HG02678 (cell line): ENCODE data around the gene PLCG1.

Source experiments
- ATAC-seq: cut with Tn5 transposase; IDR thresholded peaks from one replicate; pipeline ENCODE4 v1.9.1; 2021; ENCODE audit warnings: mild to moderate bottlenecking, moderate library complexity; ENCODE audit not compliant: unreplicated experiment

PLCG1 gene

DNA sequence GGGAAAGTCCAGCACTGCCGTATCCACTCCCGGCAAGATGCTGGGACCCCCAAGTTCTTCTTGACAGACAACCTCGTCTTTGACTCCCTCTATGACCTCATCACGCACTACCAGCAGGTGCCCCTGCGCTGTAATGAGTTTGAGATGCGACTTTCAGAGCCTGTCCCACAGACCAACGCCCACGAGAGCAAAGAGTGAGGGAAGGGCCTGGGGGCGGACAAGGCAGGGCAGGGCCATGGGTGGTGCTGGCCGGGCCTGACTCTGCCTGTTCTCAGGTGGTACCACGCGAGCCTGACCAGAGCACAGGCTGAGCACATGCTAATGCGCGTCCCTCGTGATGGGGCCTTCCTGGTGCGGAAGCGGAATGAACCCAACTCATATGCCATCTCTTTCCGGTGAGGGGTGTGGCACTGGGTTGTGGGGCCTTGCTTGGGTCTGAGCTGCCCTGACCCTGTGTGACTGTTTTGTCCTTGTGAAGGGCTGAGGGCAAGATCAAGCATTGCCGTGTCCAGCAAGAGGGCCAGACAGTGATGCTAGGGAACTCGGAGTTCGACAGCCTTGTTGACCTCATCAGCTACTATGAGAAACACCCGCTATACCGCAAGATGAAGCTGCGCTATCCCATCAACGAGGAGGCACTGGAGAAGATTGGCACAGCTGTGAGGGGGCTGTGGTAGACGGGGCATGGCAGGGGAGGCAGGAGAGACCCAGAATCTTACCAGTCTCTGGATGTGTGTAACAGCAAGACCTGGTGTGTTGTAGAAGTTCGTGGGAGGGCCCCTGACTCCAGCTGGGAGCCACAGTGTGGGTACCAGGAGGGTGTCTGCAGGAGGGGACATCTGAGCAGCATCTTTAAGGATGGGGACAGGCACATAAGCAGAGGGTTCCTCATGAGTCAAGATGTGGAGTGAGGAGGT is 29.1 kb downstream of the PLCG1 start:
- ATAC-seq, result no peak

DNA sequence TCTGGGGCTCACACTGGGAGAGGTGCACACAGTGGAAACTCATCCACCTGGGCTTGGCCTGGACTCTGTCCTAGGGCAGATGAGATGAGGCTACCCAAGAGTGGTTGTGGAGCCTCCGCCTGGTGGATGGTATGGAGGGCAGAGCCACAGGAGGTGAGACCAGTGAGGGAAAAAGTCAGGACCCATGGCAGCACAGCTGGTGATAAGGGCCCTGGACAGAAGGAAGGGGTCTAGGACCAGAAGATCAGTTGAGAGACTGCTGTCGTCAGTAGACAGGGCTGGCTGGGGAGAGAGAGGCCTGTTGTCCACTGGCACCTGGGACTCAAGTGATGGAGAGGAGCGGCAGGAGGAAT is 29.8 kb downstream of the PLCG1 start:
- no peak for ATAC-seq

DNA sequence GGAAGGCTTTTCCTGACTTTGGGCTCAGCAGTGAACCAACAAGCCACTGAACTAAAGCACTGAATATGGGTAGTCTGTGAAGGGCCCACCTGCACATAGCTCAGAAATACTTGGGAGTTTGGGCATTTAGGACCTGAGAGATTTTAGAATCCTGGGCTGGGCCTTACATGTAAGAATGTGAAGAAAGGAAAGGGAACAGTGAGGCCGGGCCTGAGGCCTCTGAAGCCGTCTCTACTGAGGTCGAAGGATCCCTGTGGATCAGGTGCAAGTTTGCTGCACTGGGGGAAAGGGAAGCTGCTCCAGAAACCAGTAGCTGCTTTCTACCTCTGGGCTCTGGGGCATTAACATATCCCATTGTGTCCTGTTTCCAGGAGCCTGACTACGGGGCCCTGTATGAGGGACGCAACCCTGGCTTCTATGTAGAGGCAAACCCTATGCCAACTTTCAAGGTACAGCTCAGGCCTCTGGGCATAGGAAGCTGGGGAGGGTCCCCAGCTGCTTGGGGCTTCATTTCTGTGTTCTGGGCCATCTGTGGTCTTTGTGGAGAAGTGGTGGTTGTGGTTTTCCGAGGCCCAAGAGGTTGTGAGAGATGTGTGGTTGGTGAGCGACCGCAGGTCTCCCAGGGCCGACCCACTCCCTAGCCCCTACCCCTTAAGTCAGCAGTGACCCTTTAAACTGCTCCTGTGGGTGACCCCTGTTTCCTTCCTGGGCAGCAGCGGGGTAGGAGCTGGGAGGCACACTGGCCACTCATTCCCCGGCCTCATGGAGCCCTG is 30.3 kb downstream of the PLCG1 start:
- peak; percentile 79 for ATAC-seq

DNA sequence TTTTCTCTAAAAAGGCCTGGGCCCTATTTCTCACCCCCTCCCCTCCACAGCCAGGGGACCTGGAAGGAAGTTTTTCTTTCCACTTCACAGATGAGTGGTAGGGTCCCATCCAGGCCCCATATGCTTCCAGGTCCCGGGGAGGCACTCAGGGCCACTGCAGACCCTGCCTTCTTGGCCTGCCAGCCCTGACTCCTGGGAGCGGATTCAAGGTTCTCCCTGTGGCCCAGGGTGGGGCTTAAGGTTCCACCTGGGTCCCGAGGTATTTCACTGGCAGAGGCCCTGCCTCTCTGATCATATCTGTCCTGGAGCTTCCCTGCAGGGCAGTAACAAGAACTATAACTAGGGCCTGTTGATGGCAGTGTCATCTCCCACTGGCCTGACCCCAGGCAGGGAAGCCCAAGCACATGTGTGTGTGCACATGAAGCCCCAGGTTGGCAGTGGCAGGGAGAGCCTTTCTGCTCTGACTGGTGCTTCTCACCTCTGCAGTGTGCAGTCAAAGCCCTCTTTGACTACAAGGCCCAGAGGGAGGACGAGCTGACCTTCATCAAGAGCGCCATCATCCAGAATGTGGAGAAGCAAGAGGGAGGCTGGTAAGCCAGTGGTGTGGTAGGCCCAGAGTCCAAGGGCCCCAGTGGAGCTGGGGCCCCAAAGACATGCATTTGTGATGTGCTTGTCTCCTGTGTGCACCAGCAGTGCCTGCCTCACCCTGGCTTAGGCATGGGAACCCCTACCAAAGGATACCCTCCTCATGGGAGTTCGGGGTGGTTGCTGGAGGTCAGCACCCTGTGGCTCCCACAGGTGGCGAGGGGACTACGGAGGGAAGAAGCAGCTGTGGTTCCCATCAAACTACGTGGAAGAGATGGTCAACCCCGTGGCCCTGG is 31.2 kb downstream of the PLCG1 start:
- ATAC-seq, result no peak

DNA sequence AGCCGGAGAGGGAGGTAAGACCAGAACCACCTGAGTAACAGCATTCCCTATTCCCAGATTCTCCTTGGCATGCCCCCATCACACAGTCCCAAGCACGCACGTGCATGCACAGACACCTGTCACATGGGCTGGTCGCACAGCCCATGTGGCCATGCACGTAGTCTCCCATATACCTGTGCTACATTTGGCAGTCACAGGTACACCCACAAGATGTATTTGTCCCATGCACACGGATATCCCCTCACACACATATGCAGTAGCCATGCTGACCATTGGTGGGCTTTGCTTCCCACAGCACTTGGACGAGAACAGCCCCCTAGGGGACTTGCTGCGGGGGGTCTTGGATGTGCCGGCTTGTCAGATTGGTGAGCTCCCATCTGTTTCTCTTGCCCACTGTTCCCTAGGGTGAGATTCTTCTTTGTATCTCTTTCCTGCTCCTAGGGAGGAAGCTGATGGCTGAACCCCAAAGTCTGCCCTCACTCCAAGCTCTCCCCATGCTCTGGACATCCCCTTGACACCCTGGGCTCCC is 31.9 kb downstream of the PLCG1 start:
- no peak for ATAC-seq

DNA sequence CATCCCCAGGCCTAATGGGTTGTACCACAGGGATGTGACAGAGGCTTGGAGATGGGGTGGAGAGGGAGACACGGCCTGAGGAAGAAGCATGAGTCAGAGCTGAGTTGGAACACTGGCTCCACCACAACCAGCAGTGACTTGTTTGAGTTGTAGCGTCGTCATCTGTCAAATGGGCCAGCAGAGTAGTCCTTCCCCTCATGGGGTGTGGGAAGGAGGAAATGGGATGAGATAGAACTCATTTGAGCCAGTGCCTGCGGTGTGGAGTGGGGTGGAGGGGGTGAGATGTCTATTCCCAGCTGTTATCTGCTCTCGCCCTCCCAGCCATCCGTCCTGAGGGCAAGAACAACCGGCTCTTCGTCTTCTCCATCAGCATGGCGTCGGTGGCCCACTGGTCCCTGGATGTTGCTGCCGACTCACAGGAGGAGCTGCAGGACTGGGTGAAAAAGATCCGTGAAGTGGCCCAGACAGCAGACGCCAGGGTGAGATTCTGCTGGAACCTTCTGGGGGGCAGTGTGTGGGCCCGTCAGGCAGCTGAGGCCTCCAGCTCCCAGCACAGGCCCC is 32.5 kb downstream of the PLCG1 start:
- ATAC-seq, result no peak

DNA sequence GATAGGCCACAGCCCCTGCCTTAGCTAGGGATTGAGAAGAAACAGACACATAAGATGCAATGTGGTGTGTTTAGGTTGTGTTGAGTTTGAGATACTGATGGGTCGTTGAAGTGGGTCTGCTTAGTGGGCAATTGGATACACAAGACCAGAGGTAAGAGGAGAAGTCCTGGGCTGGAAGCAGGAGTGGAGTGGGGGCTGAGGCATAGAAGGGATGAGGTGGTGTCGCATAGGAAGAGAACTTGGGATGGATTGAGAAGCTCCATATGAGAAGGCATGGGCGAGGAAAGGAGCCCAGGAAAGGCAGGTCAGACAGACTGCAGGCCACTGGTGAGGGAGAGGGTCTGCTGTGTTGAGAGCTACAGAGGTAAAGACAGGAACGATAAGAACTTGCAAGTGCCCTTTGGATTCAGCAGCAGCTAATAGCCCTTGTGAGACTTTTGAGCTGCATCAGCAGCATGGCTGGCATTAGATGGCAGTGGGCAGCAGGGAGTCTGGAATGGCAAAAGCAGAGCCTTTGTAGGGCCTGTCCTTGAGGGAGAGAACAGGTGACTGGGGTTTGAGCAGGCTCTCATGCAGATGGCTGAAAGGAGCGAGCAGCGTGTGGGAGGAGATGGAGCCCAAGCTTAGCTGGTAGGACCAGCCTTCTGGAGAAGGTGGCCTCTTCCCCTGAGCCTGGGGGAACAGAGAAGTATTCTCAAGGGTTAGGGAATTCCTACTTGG is 33.2 kb downstream of the PLCG1 start:
- ATAC-seq, result no peak

DNA sequence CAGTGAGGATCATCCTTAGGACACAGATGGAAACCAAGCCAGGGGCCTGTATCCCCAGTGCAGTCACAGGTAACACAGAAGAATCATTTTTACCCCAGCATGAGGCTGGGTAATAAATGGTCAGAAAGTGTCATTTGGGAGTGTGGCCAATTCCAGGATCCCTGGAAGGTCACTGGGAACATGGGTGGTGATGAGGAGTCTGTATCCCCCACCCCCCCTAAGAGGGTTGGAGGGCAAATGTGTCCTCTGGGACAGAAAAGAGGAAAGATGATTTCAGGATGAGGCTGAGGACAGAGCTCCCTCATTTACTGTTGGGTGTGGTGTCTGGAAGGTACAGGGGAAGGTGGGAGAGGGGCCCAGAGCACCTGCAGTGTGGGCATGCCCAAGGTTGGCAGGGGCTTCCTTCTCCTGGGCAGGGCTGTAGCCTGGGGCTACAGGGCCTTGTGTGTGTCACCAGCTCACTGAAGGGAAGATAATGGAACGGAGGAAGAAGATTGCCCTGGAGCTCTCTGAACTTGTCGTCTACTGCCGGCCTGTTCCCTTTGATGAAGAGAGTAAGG is 34.5 kb downstream of the PLCG1 start:
- no peak for ATAC-seq

DNA sequence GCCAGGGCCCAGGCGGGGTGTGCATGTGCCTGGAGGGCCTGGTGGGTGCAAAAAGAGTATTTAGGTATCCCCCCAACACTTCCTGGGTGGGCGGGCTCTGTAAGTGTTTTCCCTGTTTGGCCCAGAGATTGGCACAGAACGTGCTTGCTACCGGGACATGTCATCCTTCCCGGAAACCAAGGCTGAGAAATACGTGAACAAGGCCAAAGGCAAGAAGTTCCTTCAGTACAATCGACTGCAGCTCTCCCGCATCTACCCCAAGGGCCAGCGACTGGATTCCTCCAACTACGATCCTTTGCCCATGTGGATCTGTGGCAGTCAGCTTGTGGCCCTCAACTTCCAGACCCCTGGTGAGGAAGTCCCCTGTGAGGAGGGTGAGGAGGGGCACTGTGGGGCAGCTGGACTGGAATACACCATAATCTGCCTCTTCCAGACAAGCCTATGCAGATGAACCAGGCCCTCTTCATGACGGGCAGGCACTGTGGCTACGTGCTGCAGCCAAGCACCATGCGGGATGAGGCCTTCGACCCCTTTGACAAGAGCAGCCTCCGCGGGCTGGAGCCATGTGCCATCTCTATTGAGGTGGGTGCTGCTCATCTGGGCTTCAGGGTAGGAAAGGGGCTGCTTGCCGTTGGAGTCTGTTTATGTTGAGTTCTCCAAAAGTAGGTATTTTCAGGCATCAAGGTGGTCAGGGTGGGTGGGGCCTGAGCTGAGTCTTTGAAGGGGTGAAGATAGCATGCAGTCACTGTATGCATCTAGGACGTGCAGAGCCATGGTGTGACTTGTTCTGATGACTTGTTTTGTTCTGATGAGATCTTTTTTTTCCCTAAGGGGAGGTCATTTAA is 35.2 kb downstream of the PLCG1 start:
- ATAC-seq, result peak; percentile 11

DNA sequence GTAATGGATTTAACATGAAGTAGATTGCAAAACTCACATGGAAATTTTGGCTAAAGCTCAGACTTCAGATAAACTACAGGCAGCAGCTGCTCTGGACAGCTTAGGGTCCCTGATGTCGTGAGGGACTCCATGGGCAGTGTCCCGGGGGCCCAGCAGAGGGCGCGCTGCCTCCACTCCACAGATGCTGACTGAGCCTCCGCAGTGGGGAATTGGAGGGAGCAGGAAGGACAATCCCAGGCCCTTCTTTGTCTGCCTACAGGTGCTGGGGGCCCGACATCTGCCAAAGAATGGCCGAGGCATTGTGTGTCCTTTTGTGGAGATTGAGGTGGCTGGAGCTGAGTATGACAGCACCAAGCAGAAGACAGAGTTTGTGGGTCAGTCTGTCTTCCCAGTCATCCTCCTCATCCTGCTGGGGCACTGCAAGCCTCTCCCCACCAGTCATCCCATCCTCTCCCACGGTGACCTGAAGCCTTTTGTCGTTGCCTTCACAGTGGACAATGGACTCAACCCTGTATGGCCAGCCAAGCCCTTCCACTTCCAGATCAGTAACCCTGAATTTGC is 35.9 kb downstream of the PLCG1 start:
- ATAC-seq, result peak; percentile 53

DNA sequence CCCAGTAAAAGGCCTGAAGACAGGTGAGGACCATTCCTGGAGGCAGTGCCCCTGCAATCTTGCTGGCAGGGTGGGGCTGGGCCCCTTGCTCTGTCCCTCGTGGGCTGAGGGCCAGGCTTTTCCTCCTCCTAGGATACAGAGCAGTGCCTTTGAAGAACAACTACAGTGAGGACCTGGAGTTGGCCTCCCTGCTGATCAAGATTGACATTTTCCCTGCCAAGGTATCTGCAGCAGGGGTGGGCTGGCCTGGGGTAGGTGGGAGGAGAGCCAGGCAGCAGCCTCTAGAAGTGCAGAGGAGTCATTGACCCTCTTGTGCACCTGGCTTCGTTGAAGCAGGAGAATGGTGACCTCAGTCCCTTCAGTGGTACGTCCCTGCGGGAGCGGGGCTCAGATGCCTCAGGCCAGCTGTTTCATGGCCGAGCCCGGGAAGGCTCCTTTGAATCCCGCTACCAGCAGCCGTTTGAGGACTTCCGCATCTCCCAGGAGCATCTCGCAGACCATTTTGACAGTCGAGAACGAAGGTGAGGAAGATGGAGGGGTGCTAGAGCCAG is 36.5 kb downstream of the PLCG1 start:
- ATAC-seq, result no peak

DNA sequence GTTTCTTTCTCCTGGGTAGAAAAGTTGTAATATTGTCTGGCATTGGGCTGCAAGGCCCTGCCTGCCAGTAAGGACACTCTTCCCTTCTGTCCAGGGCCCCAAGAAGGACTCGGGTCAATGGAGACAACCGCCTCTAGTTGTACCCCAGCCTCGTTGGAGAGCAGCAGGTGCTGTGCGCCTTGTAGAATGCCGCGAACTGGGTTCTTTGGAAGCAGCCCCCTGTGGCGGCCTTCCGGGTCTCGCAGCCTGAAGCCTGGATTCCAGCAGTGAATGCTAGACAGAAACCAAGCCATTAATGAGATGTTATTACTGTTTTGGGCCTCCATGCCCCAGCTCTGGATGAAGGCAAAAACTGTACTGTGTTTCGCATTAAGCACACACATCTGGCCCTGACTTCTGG is 37.0 kb downstream of the PLCG1 start:
- no peak for ATAC-seq

DNA sequence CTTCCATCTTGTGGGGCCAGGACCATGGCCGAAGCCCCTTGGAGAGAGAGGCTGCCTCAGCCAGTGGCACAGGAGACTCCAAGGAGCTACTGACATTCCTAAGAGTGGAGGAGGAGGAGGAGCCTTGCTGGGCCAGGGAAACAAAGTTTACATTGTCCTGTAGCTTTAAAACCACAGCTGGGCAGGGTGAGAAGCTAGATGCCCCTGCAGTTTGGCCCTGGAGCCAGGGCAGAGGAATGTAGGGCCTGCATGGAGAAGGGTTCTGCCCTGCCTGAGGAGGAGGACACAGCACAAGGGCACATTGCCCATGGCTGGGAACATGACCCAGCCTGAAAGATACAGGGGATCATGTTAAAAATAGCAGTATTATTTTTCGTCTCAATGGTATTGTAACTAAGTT is 37.4 kb downstream of the PLCG1 start:
- no peak for ATAC-seq

DNA sequence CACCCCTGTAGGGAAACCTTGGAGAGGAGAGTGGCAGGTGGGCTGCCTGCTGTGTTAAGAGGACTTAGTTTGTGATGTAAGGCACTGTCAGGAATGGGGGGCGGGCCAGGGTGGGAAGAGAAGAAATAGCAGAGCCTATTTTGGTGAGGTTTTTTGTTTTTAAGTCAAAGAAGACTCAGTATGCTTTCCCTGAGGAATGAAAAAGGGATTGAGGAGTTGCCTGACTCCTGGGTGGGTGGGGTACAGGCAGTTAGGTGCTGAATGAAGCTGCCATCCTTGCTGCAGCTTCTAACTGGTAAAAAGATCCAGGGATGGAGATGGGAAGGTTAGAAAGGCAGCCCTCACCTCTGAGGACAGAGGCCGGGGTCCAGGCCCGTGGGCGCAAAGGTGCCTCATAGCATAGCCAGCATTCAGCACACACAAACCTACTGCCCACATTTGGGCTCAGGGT is 37.9 kb downstream of the PLCG1 start:
- ATAC-seq, result no peak

DNA sequence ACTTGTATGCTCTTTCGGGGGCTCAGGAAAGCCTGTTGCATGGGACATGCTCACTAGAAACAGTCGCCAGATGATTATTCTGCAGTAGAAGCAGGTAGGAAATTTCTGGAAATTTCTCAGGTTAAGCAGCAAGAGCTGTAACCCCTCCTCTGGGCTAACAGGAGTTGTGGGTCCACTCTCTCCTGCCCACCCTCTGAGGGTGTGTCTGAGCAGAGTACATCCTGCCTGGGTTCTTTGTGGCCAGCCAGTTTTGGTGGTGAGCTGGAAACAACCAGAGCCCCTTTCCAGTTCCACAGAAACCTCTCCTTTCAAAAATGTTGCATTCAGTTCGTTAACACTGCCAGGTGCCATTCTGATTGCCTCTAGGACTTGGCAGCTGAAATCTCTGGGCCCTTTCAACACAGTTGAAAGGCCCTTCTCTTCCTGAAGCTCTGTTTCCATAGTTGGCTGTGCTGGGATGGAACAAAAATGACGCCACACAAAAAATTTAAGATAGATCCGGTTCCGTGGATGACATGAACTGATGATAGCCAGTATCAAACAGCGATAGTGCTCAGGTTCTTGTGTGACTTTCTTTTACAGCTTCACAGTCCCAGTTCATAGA is 38.5 kb downstream of the PLCG1 start:
- ATAC-seq, result no peak

DNA sequence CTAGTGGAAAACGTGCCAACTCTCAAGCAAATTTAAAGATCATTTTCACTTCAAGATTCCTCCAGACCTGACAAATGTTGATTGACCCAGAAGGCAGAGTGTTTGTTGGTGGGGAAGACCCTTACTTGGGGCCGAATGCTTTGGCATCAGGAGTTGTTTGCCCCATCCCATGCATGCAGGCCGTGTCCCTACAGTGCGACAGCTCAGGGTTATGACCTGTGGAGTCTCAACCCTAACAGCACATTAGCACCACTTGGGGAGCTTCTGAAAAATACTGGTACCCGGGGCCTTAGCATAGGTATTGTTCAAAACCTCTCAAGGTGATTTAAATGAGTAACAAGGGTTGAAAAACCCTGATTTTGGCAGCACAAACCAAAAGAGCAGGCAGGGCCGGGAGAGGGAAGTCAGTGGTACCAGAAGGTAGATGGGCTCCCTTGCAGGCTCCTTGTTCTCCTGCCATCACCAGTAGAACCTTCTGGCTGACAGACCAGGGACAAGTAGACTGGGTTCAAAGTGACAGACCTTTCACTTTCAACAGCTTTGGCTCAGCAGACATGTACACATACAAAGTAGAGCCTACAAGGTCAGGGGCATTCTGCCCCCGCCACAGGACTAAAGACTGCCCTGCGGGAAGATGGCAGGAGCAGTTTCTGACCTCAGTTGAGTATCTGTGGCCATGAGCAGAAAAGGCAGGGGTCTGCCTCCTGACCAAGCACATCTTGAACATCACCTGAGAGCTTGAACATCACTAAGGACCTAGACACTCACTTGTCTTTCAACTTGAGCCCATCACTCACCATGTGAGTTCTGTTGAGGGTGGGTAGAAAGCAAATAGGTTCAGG is 39.6 kb downstream of the PLCG1 start:
- no peak for ATAC-seq

DNA sequence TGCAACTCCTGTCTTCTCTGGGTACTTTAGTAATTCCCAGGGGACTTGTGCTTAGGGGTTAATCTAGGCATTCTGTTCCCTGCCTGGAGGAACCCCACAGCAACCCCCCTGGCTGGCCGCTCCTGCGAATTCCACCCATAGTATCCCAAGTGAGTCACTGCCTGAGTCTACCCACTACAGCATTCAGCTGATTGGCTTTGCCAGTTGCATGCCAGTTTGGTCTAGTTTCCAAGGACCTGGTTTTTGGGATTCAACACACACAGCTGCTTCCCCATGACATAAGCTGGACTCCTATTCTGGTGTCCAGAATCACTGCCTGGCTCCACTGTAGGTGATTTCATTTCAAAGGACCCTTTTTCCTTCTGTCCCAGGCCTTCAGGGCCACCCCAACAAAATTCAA is 40.3 kb downstream of the PLCG1 start:
- no peak for ATAC-seq
